ENCODE measurements around the gene PALLD.
A peak's percentile ranks its signal among the peaks of the same experiment; 100 is the strongest.

Gene PALLD

GRCh38 chr4:168845897-168846296 is 349.0 kb downstream of the PALLD start (continued):
- TF ChIP-seq, protein P1, sequence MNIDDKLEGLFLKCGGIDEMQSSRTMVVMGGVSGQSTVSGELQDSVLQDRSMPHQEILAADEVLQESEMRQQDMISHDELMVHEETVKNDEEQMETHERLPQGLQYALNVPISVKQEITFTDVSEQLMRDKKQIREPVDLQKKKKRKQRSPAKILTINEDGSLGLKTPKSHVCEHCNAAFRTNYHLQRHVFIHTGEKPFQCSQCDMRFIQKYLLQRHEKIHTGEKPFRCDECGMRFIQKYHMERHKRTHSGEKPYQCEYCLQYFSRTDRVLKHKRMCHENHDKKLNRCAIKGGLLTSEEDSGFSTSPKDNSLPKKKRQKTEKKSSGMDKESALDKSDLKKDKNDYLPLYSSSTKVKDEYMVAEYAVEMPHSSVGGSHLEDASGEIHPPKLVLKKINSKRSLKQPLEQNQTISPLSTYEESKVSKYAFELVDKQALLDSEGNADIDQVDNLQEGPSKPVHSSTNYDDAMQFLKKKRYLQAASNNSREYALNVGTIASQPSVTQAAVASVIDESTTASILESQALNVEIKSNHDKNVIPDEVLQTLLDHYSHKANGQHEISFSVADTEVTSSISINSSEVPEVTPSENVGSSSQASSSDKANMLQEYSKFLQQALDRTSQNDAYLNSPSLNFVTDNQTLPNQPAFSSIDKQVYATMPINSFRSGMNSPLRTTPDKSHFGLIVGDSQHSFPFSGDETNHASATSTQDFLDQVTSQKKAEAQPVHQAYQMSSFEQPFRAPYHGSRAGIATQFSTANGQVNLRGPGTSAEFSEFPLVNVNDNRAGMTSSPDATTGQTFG (tag by site-specific recombination; IDR thresholded peaks at IDR 0.05; ENCODE audit: borderline replicate concordance) = no peak
- TF ChIP-seq ZNF843 (tag by site-specific recombination; IDR thresholded peaks at IDR 0.05) (no peak), ZNF549 (tag by site-specific recombination; IDR thresholded peaks at IDR 0.05) (no peak), FEZF1 (tag by site-specific recombination; IDR thresholded peaks at IDR 0.05) (no peak), ZNF174 (tag by site-specific recombination; IDR thresholded peaks at IDR 0.05) (no peak), SETDB1 (IDR thresholded peaks at IDR 0.05; ENCODE audit: insufficient read length, low read length) (no peak)

DNA sequence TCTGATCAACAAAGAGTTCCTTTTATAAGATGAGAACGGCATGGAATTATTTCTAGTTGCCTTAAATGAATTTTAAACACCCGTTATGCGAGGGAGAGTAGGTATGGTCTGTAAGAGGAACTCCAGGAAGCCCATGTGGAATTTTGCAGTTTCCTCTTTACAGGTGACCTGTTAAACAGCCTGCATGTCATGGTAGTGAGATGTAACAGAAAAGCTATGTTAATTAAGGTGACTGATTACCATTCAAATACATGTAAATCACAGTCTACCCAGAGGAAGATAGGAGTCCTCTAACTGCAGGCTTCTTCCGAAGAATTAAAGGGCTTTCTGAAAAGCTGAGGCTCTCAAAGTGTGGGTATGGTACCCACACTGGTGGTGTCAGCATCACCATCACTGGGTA is 349.6 kb downstream of the PALLD start:
- Histone ChIP-seq H3K9me3 (ENCODE audit: control insufficient read depth, insufficient read depth, low read depth, low read length) (no peaks in the 10 kb centered on the region), H3K4me3 (ENCODE audit: low read depth, low read length) (no peak overlapping the region), H3K27ac (ENCODE audit: extremely low read depth, low read depth, low read length) (no peak overlapping the region), H3K4me1 (ENCODE audit: control insufficient read depth, insufficient read depth, low read length) (peaks cover 20% of the 10 kb centered on the region), H3K36me3 (ENCODE audit: control insufficient read depth in 2 of 2, insufficient read depth in 1 of 2, low read length in 2 of 2) (peaks cover 0 to 12% of the 10 kb centered on the region in 2 experiments; a peak in 1 of 3 replicates)
- ChIA-PET CTCF (no interaction called here), POLR2A (no interaction called here)
- 0 out of 2 replicates have a peak, but pooled peaks have one; percentile 15 for TF ChIP-seq SCRT2 (tag by site-specific recombination; IDR thresholded peaks at IDR 0.05)
- TF ChIP-seq ZNF10 (tag by site-specific recombination; IDR thresholded peaks at IDR 0.05) = no peak

GRCh38 chr4:168847771-168848502 is 351.1 kb downstream of the PALLD start:
- Histone ChIP-seq H3K36me3 (ENCODE audit: control insufficient read depth in 2 of 2, insufficient read depth in 1 of 2, low read length in 2 of 2) (peaks cover 0 to 8% of the 10 kb centered on the region in 2 experiments; a peak in 1 of 3 replicates), H3K27ac (ENCODE audit: extremely low read depth, low read depth, low read length) (no peak overlapping the region), H3K4me1 (ENCODE audit: control insufficient read depth, insufficient read depth, low read length) (peaks cover 20% of the 10 kb centered on the region), H3K4me3 (ENCODE audit: low read depth, low read length) (no peak overlapping the region), H3K9me3 (ENCODE audit: control insufficient read depth, insufficient read depth, low read depth, low read length) (no peaks in the 10 kb centered on the region)
- POLR2A ChIA-PET = interaction anchor here (0.5 to 1.6 kb wide), 3 partner anchors 12 to 1342 kb away, joined by 3 to 8 read pairs (median 4); no protein-coding TSS in a partner anchor
- CTCF ChIA-PET = no interaction called here
- TF ChIP-seq ZNF311 (tag by site-specific recombination; IDR thresholded peaks at IDR 0.05; ENCODE audit: borderline replicate concordance) (no peak), ZNF626 (tag by site-specific recombination; IDR thresholded peaks at IDR 0.05) (no peak), ZNF174 (tag by site-specific recombination; IDR thresholded peaks at IDR 0.05) (no peak), ZNF670 (tag by site-specific recombination; IDR thresholded peaks at IDR 0.05; ENCODE audit: low read depth) (no peak), MEIS1 (CRISPR knock-in tag; IDR thresholded peaks at IDR 0.05; ENCODE audit: borderline replicate concordance) (no peak), ATF2 (tag by site-specific recombination; IDR thresholded peaks at IDR 0.05; ENCODE audit: low read depth) (no peak), ZNF785 (tag by site-specific recombination; IDR thresholded peaks at IDR 0.05) (no peak), ZNF660 (tag by site-specific recombination; IDR thresholded peaks at IDR 0.05) (no peak), ZNF548 (tag by site-specific recombination; IDR thresholded peaks at IDR 0.05) (no peak), ZNF184 (tag by site-specific recombination; IDR thresholded peaks at IDR 0.05) (no peak), ZNF837 (tag by site-specific recombination; IDR thresholded peaks at IDR 0.05) (no peak), ZNF530 (tag by site-specific recombination; IDR thresholded peaks at IDR 0.05; ENCODE audit: low read depth) (no peak), ZNF776 (tag by site-specific recombination; IDR thresholded peaks at IDR 0.05; ENCODE audit: borderline replicate concordance) (no peak), PRDM4 (tag by site-specific recombination; IDR thresholded peaks at IDR 0.05) (no peak)
- TF ChIP-seq, protein P2, sequence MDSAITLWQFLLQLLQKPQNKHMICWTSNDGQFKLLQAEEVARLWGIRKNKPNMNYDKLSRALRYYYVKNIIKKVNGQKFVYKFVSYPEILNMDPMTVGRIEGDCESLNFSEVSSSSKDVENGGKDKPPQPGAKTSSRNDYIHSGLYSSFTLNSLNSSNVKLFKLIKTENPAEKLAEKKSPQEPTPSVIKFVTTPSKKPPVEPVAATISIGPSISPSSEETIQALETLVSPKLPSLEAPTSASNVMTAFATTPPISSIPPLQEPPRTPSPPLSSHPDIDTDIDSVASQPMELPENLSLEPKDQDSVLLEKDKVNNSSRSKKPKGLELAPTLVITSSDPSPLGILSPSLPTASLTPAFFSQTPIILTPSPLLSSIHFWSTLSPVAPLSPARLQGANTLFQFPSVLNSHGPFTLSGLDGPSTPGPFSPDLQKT (IDR thresholded peaks at IDR 0.05; ENCODE audit: borderline replicate concordance, low read depth, low read length) = no peak
- TF ChIP-seq, protein P3, sequence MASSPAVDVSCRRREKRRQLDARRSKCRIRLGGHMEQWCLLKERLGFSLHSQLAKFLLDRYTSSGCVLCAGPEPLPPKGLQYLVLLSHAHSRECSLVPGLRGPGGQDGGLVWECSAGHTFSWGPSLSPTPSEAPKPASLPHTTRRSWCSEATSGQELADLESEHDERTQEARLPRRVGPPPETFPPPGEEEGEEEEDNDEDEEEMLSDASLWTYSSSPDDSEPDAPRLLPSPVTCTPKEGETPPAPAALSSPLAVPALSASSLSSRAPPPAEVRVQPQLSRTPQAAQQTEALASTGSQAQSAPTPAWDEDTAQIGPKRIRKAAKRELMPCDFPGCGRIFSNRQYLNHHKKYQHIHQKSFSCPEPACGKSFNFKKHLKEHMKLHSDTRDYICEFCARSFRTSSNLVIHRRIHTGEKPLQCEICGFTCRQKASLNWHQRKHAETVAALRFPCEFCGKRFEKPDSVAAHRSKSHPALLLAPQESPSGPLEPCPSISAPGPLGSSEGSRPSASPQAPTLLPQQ (tag by site-specific recombination; IDR thresholded peaks at IDR 0.05) = no peak

Data from HEK293 (cell line).